Spleen (tissue), 7 donors: ENCODE data around the gene NOPCHAP1.

Experiments used
- CTCF ChIP-seq, 11 experiments: fragments of 200-600 bp in 7 of 11; fragments of 450-650 bp in 4 of 11; sonication (generic) in 4 of 11; IDR thresholded peaks in 8 of 11; conservative IDR thresholded peaks in 3 of 11; 1 replicate in 7 of 11; 2 replicates in 4 of 11; pipeline versions ENCODE4 v1.4.0 to v1.8.0; 2016 to 2021; ENCODE audit warnings: antibody characterized with exemption in 11 of 11, inconsistent platforms in 4 of 11, mild to moderate bottlenecking in 1 of 11
- POLR2A ChIP-seq, 3 donors: fragments of 450-650 bp; IDR thresholded peaks; one replicate each; pipeline ENCODE4 v1.5.1; 2017; ENCODE audit warnings: antibody characterized with exemption in 3 of 3, mild to moderate bottlenecking in 1 of 3
- POLR2AphosphoS5 ChIP-seq, 3 donors: sonication (generic); formaldehyde crosslinking; IDR thresholded peaks; one replicate each; pipeline ENCODE4 v1.5.1; 2017; ENCODE audit warnings: antibody characterized with exemption in 3 of 3
- donor health status: DM: no; HTN: no; CAD: no; lungs with moderate emphysema.
- donor health status: DM: no; HTN: no; CAD: no.
- donor health status: DM: no; HTN: no; CAD: no.

GRCh38 chr12:104939089-104939488 is 47.0 kb upstream of the NOPCHAP1 start:
- TF ChIP-seq POLR2A (IDR thresholded peaks at IDR 0.05) (no peak), CTCF (IDR thresholded peaks at IDR 0.05 in 8 of 11, conservative IDR thresholded peaks at IDR 0.05 in 3 of 11) (no peak), POLR2AphosphoS5 (IDR thresholded peaks at IDR 0.05) (no peak)
